Measurements from ENCODE around the gene GALNT9.

Gene GALNT9

GRCh38 chr12:132292328-132293319, 36.8 kb downstream of the GALNT9 start:
- no peak overlapping the region for H3K4me3 ChIP-seq
- DNase-seq (ENCODE audit: low spot score): no peak
- H3K27ac ChIP-seq: no peak overlapping the region
- no peak for TF ChIP-seq CTCF (IDR thresholded peaks at IDR 0.05)

- H3K4me3 ChIP-seq: no peak overlapping the region
- no peak overlapping the region for H3K27ac ChIP-seq
- no peak for TF ChIP-seq CTCF (IDR thresholded peaks at IDR 0.05)
- no peak for DNase-seq (ENCODE audit: low spot score)
Observed at GRCh38 chr12:132291402-132292175, 37.8 kb downstream of the GALNT9 start.

GRCh38 chr12:132290203-132290540, 39.2 kb downstream of the GALNT9 start:
- TF ChIP-seq CTCF (IDR thresholded peaks at IDR 0.05): no peak
- Histone ChIP-seq H3K4me3 (no peak overlapping the region), H3K27ac (no peak overlapping the region)
- DNase-seq (ENCODE audit: low spot score): no peak

GRCh38 chr12:132289356-132290202, 39.8 kb downstream of the GALNT9 start:
- H3K27ac ChIP-seq: no peak overlapping the region
- TF ChIP-seq CTCF (IDR thresholded peaks at IDR 0.05): no peak
- DNase-seq (ENCODE audit: low spot score): no peak
- H3K4me3 ChIP-seq: no peak overlapping the region

GRCh38 chr12:132288516-132289215, 40.7 kb downstream of the GALNT9 start:
- no peak overlapping the region for H3K4me3 ChIP-seq
- TF ChIP-seq CTCF (IDR thresholded peaks at IDR 0.05): no peak
- H3K27ac ChIP-seq: no peak overlapping the region
- no peak for DNase-seq (ENCODE audit: low spot score)
